GM21447 (cell line): ENCODE measurements around the gene HTRA3.

Source experiments
- ATAC-seq: cut with Tn5 transposase; IDR thresholded peaks from one replicate; pipeline ENCODE4 v1.9.1; 2021; ENCODE audit not compliant: unreplicated experiment

The HTRA3 gene

GRCh38 chr4:8290701-8290970 lies 21.1 kb downstream of the HTRA3 start:
- ATAC-seq, result no peak

- ATAC-seq, result no peak
These were observed 21.6 kb downstream of the HTRA3 start for GRCh38 chr4:8291036-8291682.

GRCh38 chr4:8291701-8292477 lies 22.3 kb downstream of the HTRA3 start:
- no peak for ATAC-seq

GRCh38 chr4:8292478-8293107 lies 23.0 kb downstream of the HTRA3 start:
- no peak for ATAC-seq

- ATAC-seq, result no peak
These were observed 23.8 kb downstream of the HTRA3 start for GRCh38 chr4:8293131-8293975.

- ATAC-seq, result no peak
These were observed 24.5 kb downstream of the HTRA3 start for GRCh38 chr4:8294036-8294435.

GRCh38 chr4:8294775-8295174 lies 25.2 kb downstream of the HTRA3 start:
- no peak for ATAC-seq

- ATAC-seq, result no peak
These were observed 25.9 kb downstream of the HTRA3 start for GRCh38 chr4:8295471-8295870.

- no peak for ATAC-seq
These were observed 26.9 kb downstream of the HTRA3 start for GRCh38 chr4:8296491-8296890.

GRCh38 chr4:8297141-8297601 lies 27.6 kb downstream of the HTRA3 start:
- ATAC-seq, result no peak

GRCh38 chr4:8297691-8298485 lies 28.3 kb downstream of the HTRA3 start:
- ATAC-seq, result no peak

- ATAC-seq, result no peak
These were observed 31.3 kb downstream of the HTRA3 start for GRCh38 chr4:8300832-8301231.

- no peak for ATAC-seq
These were observed 32.5 kb downstream of the HTRA3 start for GRCh38 chr4:8301851-8302730.

GRCh38 chr4:8303081-8303480 lies 33.5 kb downstream of the HTRA3 start:
- no peak for ATAC-seq

- no peak for ATAC-seq
These were observed 34.1 kb downstream of the HTRA3 start for GRCh38 chr4:8303485-8304281.

- no peak for ATAC-seq
These were observed 35.5 kb downstream of the HTRA3 start for GRCh38 chr4:8304827-8305695.

- ATAC-seq, result no peak
These were observed 36.4 kb downstream of the HTRA3 start for GRCh38 chr4:8305851-8306471.
